GM12873 (cell line): ENCODE data around the gene CMBL.

Experiments used
- CTCF ChIP-seq: IDR thresholded peaks from 2 replicates; pipeline ENCODE4 v1.5.1; 2012; ENCODE audit warnings: low read depth, mild to moderate bottlenecking, moderate library complexity, low read length, control low read depth; ENCODE audit not compliant: insufficient read depth; ENCODE audit errors: missing control alignments

Gene CMBL

GRCh38 chr5:10337107-10337506, 29.4 kb upstream of the CMBL start:
- TF ChIP-seq CTCF = no peak

GRCh38 chr5:10335711-10336470, 28.2 kb upstream of the CMBL start:
- no peak for TF ChIP-seq CTCF

- TF ChIP-seq CTCF = no peak
Measured at GRCh38 chr5:10334831-10335230, 27.1 kb upstream of the CMBL start.

GRCh38 chr5:10333154-10334006, 25.7 kb upstream of the CMBL start:
- TF ChIP-seq CTCF = no peak

- no peak for TF ChIP-seq CTCF
Measured at GRCh38 chr5:10332301-10332700, 24.6 kb upstream of the CMBL start.

GRCh38 chr5:10331341-10331796, 23.7 kb upstream of the CMBL start:
- TF ChIP-seq CTCF = no peak

- no peak for TF ChIP-seq CTCF
Measured at GRCh38 chr5:10330511-10331230, 23.0 kb upstream of the CMBL start.
